ENCODE measurements around the gene DMRTC2. TPM values are rescaled to one million over a fixed set of nuclear protein-coding genes. Genes with fewer than 3 reads are reported as not detected.

The DMRTC2 gene
- total and polyA plus RNA-seq, 9 of the 15 experiments (the other 6 are each of a cell fraction or from before 2014, with no cell fraction given): 0.03 TPM; not detected in 8

GRCh38 chr19:41801792-41802211, 43.0 kb upstream of the DMRTC2 start:
- ChIA-PET POLR2A (interaction anchor here (0.6 to 0.8 kb wide), 2 partner anchors 9 to 434 kb away, joined by 3 read pairs; no protein-coding TSS in a partner anchor), CTCF (ENCODE audit: low intra/inter-chr PET ratio) (no interaction called here)
- H3K27me3 ChIP-seq (ENCODE audit: control insufficient read depth in 2 of 2, insufficient read depth in 2 of 2, low read length in 2 of 2): peaks cover 11 to 36% of the 10 kb centered on the region in 2 experiments
- BruUV-seq (replicated peaks): no TSS peak
- TF ChIP-seq MEIS2 (IDR thresholded peaks at IDR 0.05; ENCODE audit: partially characterized antibody) (peak; percentile 7), BACH1 (tag; IDR thresholded peaks at IDR 0.05) (no peak), RCOR1 (IDR thresholded peaks at IDR 0.05; ENCODE audit: borderline replicate concordance in 1 of 2, low read depth in 2 of 2, low read length in 2 of 2) (0 out of 4 replicates have a peak, but pooled peaks of 1 of the 2 experiments have one; percentile 12), SOX6 (IDR thresholded peaks at IDR 0.05) (peak; percentile 40; the same call in 1 of the 2 replicates)
- no peaks in the 10 kb centered on the region for H4K20me1 ChIP-seq (replicated peaks; ENCODE audit: control insufficient read depth, insufficient read depth, low read length)
- DNase-seq (ENCODE audit: extremely low read depth in 1 of 4, low spot score in 3 of 4) (no peak), FAIRE-seq (no peak), ATAC-seq (no peak)
- H3K4me3 ChIP-seq: no peak overlapping the region
- no peak overlapping the region for H3K9ac ChIP-seq (ENCODE audit: insufficient read depth in 1 of 2, low read depth in 2 of 2, low read length in 2 of 2)
- no peaks in the 10 kb centered on the region for H3K79me2 ChIP-seq (ENCODE audit: control insufficient read depth, insufficient read depth, low read length)
- no peaks in the 10 kb centered on the region for H3K9me3 ChIP-seq (replicated peaks; ENCODE audit: control insufficient read depth, insufficient read depth, low read depth, low read length)
- in situ Hi-C loops (cut with MboI) (no loop called here), intact Hi-C loops (cut with micrococcal nuclease) (no loop called here)
- no peaks in the 10 kb centered on the region for H3K9me1 ChIP-seq (ENCODE audit: control insufficient read depth, insufficient read depth, low read length)
- no peak overlapping the region for H3K27ac ChIP-seq (ENCODE audit: extremely low read depth, low read depth, low read length)
- H3K36me3 ChIP-seq (ENCODE audit: control insufficient read depth, insufficient read depth, low read length): no peaks in the 10 kb centered on the region
- no peak overlapping the region for H3K4me2 ChIP-seq (ENCODE audit: insufficient read depth, low read length)
- no peaks in the 10 kb centered on the region for H3K4me1 ChIP-seq (replicated peaks in 1 of 2; ENCODE audit: control insufficient read depth in 2 of 2, insufficient read depth in 2 of 2, low read length in 2 of 2)
- H2AFZ ChIP-seq (ENCODE audit: low read depth, low read length): no peak overlapping the region
- 0% methylated on average over 2 of the region's 2 CpGs for WGBS (ENCODE audit: insufficient coverage, low coverage, missing lambda C conversion rate)

GRCh38 chr19:41802770-41803169, 42.1 kb upstream of the DMRTC2 start:
- ChIA-PET POLR2A (no interaction called here), CTCF (ENCODE audit: low intra/inter-chr PET ratio) (no interaction called here)
- H3K4me3 ChIP-seq: no peak overlapping the region
- H3K27ac ChIP-seq (ENCODE audit: extremely low read depth, low read depth, low read length): no peak overlapping the region
- no TSS peak for BruUV-seq (replicated peaks)
- no peaks in the 10 kb centered on the region for H3K9me1 ChIP-seq (ENCODE audit: control insufficient read depth, insufficient read depth, low read length)
- intact Hi-C loops (cut with micrococcal nuclease) (no loop called here), in situ Hi-C loops (cut with MboI) (no loop called here)
- no peaks in the 10 kb centered on the region for H3K4me1 ChIP-seq (replicated peaks in 1 of 2; ENCODE audit: control insufficient read depth in 2 of 2, insufficient read depth in 2 of 2, low read length in 2 of 2)
- ATAC-seq (no peak), FAIRE-seq (no peak), DNase-seq (ENCODE audit: extremely low read depth in 1 of 4, low spot score in 3 of 4) (no peak)
- H3K9ac ChIP-seq (ENCODE audit: insufficient read depth in 1 of 2, low read depth in 2 of 2, low read length in 2 of 2): no peak overlapping the region
- 0% methylated on average over 2 of the region's 2 CpGs for WGBS (ENCODE audit: insufficient coverage, low coverage, missing lambda C conversion rate)
- no peaks in the 10 kb centered on the region for H3K36me3 ChIP-seq (ENCODE audit: control insufficient read depth, insufficient read depth, low read length)
- peaks cover under 1% of the 10 kb centered on the region; the same call in 1 of the 2 replicates for H4K20me1 ChIP-seq (replicated peaks; ENCODE audit: control insufficient read depth, insufficient read depth, low read length)
- H2AFZ ChIP-seq (ENCODE audit: low read depth, low read length): no peak overlapping the region
- peaks cover 11 to 46% of the 10 kb centered on the region in 2 experiments for H3K27me3 ChIP-seq (ENCODE audit: control insufficient read depth in 2 of 2, insufficient read depth in 2 of 2, low read length in 2 of 2)
- no peaks in the 10 kb centered on the region for H3K9me3 ChIP-seq (replicated peaks; ENCODE audit: control insufficient read depth, insufficient read depth, low read depth, low read length)
- no peaks in the 10 kb centered on the region for H3K79me2 ChIP-seq (ENCODE audit: control insufficient read depth, insufficient read depth, low read length)
- H3K4me2 ChIP-seq (ENCODE audit: insufficient read depth, low read length): no peak overlapping the region
- TF ChIP-seq PHB (CRISPR knock-in tag; IDR thresholded peaks at IDR 0.05): no peak
